Measurements from ENCODE around the gene WDR76. TPM values are rescaled to one million over a fixed set of nuclear protein-coding genes. Genes with fewer than 3 reads are reported as not detected.

WDR76 gene
- total RNA-seq, 1 experiment from 2014 or later = 69.1 TPM

GRCh38 chr15:43899928-43900327 is 73.1 kb downstream of the WDR76 start:
- in situ Hi-C loops (cut with HindIII; ENCODE audit: low sequenced_read_pairs) = no loop called here
- no peak for DNase-seq (ENCODE audit: low spot score)

- in situ Hi-C loops (cut with HindIII; ENCODE audit: low sequenced_read_pairs) = no loop called here
- DNase-seq (ENCODE audit: low spot score) = no peak
Observed at GRCh38 chr15:43900996-43901395, 74.2 kb downstream of the WDR76 start.

- in situ Hi-C loops (cut with HindIII; ENCODE audit: low sequenced_read_pairs) = no loop called here
Observed at GRCh38 chr15:43901495-43901894, 74.7 kb downstream of the WDR76 start.

GRCh38 chr15:43903864-43904290 is 77.1 kb downstream of the WDR76 start:
- in situ Hi-C loops (cut with HindIII; ENCODE audit: low sequenced_read_pairs) = no loop called here
- DNase-seq (ENCODE audit: low spot score) = peak; percentile 57

More at GRCh38 chr15:43901495-43901894, 74.7 kb downstream of the WDR76 start:
- DNase-seq (ENCODE audit: low spot score) = no peak

GRCh38 chr15:43905755-43906154 is 79.0 kb downstream of the WDR76 start:
- in situ Hi-C loops (cut with HindIII; ENCODE audit: low sequenced_read_pairs) = no loop called here

GRCh38 chr15:43908516-43909050 is 81.8 kb downstream of the WDR76 start:
- in situ Hi-C loops (cut with HindIII; ENCODE audit: low sequenced_read_pairs) = no loop called here
- DNase-seq (ENCODE audit: low spot score) = no peak

More at GRCh38 chr15:43905755-43906154, 79.0 kb downstream of the WDR76 start:
- no peak for DNase-seq (ENCODE audit: low spot score)

GRCh38 chr15:43911235-43911781 is 84.5 kb downstream of the WDR76 start:
- in situ Hi-C loops (cut with HindIII; ENCODE audit: low sequenced_read_pairs) = no loop called here
- peak; percentile 75 for DNase-seq (ENCODE audit: low spot score)

GRCh38 chr15:43912208-43912607 is 85.4 kb downstream of the WDR76 start:
- in situ Hi-C loops (cut with HindIII; ENCODE audit: low sequenced_read_pairs) = no loop called here
- DNase-seq (ENCODE audit: low spot score) = no peak

GRCh38 chr15:43913026-43913780 is 86.4 kb downstream of the WDR76 start:
- no peak for DNase-seq (ENCODE audit: low spot score)
- in situ Hi-C loops (cut with HindIII; ENCODE audit: low sequenced_read_pairs) = no loop called here

DNA sequence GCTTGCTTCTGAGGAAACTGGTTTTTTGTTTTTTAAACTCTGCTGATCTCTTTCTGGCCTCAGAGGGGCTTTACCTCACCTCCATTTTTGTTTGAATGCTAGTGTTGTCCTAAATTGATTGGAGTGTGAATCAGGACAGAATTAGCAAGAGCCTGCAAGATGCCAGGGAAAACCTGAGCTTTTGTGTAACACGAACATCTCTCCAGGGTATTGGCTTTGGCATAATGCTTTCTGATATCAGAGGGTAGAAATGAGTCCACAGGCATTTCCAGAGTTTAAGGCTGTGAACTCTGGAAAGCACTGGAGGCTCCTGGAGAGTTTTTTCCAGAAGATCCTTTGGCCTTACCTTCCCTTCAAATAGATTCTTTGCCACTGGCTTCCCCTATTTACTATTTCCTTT is 87.1 kb downstream of the WDR76 start:
- in situ Hi-C loops (cut with HindIII; ENCODE audit: low sequenced_read_pairs) = no loop called here
- DNase-seq (ENCODE audit: low spot score) = no peak

DNA sequence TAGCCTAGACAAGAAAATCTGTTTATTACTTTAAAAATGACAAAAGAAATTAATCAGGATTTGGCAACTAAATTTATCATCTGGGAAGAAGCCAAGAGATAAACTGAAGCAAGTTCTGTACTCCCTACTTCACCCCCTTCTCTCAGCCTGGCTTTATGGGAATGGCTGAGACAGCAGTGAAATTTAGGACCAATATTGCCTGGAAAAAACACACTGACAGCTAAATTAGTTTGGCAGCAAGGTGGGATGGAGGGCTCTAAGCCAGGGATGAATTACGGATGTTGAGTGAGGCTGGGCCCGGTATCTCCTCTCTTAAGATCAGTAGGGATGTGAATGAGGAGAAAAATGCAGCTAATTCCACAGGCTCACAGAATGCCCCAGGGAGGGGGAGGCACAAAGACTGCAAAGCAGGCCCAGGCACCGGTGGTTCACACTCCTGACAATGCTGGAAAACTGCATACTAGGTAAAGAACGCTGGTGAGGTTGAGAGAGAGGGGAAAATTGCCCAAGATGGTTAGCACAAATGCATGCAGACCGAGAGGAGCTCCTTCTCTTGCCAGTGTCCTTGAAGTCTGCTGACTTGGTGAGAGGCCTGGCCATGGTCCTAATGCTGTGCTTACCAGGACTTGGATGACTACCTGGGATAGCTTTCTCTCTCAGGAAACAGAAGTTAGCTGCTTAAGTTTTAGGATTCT is 89.0 kb downstream of the WDR76 start:
- DNase-seq (ENCODE audit: low spot score) = no peak

GRCh38 chr15:43916326-43916660 is 89.5 kb downstream of the WDR76 start:
- in situ Hi-C loops (cut with HindIII; ENCODE audit: low sequenced_read_pairs) = no loop called here
- DNase-seq (ENCODE audit: low spot score) = no peak

More for the DNA sequence above, 89.0 kb downstream of the WDR76 start:
- in situ Hi-C loops (cut with HindIII; ENCODE audit: low sequenced_read_pairs) = no loop called here

Other genes with a start within 250 kb of the WDR76 start
- 11.3 and 50.3 TPM in 2 replicates for gene PPIP5K1, start 236.8 kb upstream of the WDR76 start, total RNA-seq (2014; rRNA removed; shearing (Covaris generic))
- gene CKMT1B, start 233.0 kb upstream of the WDR76 start, total RNA-seq (2014; rRNA removed; shearing (Covaris generic)) = 12.7 and 30.9 TPM in 2 replicates
- gene STRC, start 208.2 kb upstream of the WDR76 start, total RNA-seq (2014; rRNA removed; shearing (Covaris generic)) = not detected in 2 replicates
- 0.43 TPM in 1 of 2 replicates, not detected in the other for gene CATSPER2, start 178.2 kb upstream of the WDR76 start, total RNA-seq (2014; rRNA removed; shearing (Covaris generic))
- gene CKMT1A, start 133.1 kb upstream of the WDR76 start, total RNA-seq (2014; rRNA removed; shearing (Covaris generic)) = 3.8 and 14.2 TPM in 2 replicates
- 234 and 317 TPM in 2 replicates for gene PDIA3, start 80.6 kb upstream of the WDR76 start, total RNA-seq (2014; rRNA removed; shearing (Covaris generic))
- 44.6 and 51.2 TPM in 2 replicates for gene ELL3, start 50.0 kb upstream of the WDR76 start, total RNA-seq (2014; rRNA removed; shearing (Covaris generic))
- 1,258 and 1,589 TPM in 2 replicates for gene SERF2, start 34.7 kb upstream of the WDR76 start, total RNA-seq (2014; rRNA removed; shearing (Covaris generic))
- gene SERINC4, start 26.8 kb upstream of the WDR76 start, total RNA-seq (2014; rRNA removed; shearing (Covaris generic)) = not detected in 2 replicates
- 2.2 and 2.6 TPM in 2 replicates for gene HYPK, start 26.4 kb upstream of the WDR76 start, total RNA-seq (2014; rRNA removed; shearing (Covaris generic))
- gene MFAP1, start 2.3 kb upstream of the WDR76 start, total RNA-seq (2014; rRNA removed; shearing (Covaris generic)) = 11.9 and 12.3 TPM in 2 replicates